PFSK-1 (cell line): ENCODE data around the gene ANKZF1.

Source experiments
- POLR2AphosphoS5 ChIP-seq: IDR thresholded peaks from 2 replicates; pipeline ENCODE4 v1.6.1; 2012; ENCODE audit warnings: low read depth, mild to moderate bottlenecking, control low read depth, low read length, moderate library complexity
- REST ChIP-seq, 2 experiments: IDR thresholded peaks; 2 replicates each; pipeline versions ENCODE4 v1.6.1 to v1.8.0; 2011 to 2012; ENCODE audit warnings: low read depth in 2 of 2, low read length in 2 of 2, control low read depth in 1 of 2, inconsistent platforms in 1 of 2, mild to moderate bottlenecking in 1 of 2, moderate library complexity in 1 of 2; ENCODE audit not compliant: insufficient read depth in 1 of 2

GRCh38 chr2:219220652-219221402 lies 8.8 kb upstream of the ANKZF1 start:
- no peak for TF ChIP-seq POLR2AphosphoS5
- TF ChIP-seq REST (IDR thresholded peaks at IDR 0.05; ENCODE audit: insufficient read depth in 1 of 2, low read depth in 2 of 2, low read length in 2 of 2): no peak
